ENCODE results near the gene SKA3. TPM values are rescaled to one million over a fixed set of nuclear protein-coding genes. Genes with fewer than 3 reads are reported as not detected.
"Not testable (repeated sequence)": the region's sequence is repeated elsewhere in the genome, so short reads cannot be mapped to it uniquely, and the experiment has no call there.

The SKA3 gene
- polyA plus RNA-seq (ENCODE audit: insufficient read length in 3 of 3) = 10 to 100 TPM; 10.6 to 13.0 (median 12.2) TPM

DNA sequence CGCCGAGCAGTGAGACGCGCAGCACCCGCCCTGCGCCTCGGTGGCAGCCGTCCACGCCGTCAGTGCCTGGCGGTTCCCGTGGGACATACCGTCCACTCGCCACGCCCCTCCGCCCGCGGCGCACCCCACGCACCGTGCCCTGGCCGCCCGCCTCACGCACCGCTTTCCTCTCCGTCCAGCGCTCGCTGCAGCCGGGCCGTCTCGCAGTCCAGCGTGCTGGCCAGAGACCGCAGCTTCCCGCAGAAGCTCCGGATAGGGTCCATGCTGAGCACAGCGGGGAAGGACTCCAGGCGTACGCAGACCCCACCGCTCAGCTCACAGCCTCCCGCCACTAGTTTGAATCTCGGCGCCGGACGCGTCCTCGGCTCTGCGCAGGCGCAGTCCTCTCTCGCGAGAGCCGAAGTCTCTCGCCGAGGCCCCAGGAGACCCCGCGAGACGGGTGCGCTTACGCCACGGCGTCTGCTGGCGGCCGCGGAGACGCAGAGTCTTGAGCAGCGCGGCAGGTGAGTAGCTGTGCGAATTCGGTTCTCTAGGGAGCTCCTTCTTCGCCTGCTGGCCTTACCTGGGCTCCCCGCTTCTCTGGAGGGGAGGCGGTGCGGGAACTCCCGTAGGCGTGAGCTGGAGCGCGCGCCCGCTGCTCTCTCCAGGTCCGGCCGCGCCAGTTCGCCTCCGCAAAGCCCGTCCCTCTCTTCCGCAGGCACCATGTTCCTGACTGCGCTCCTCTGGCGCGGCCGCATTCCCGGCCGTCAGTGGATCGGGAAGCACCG, at the start of gene SKA3, which contains the start of gene MRPL57:
SKA3 (minus strand) TSS at position 338 of the 767 bp plus-strand sequence; CDS start at position 263, 75 bp downstream.
MRPL57 (plus strand) TSS at position 444 of the 767 bp plus-strand sequence; CDS start at position 703, 259 bp downstream.
- DNase-seq (ENCODE audit: low read depth in 3 of 3, low spot score in 2 of 3) = peak; percentile 85 to 88 (median 88)

DNA sequence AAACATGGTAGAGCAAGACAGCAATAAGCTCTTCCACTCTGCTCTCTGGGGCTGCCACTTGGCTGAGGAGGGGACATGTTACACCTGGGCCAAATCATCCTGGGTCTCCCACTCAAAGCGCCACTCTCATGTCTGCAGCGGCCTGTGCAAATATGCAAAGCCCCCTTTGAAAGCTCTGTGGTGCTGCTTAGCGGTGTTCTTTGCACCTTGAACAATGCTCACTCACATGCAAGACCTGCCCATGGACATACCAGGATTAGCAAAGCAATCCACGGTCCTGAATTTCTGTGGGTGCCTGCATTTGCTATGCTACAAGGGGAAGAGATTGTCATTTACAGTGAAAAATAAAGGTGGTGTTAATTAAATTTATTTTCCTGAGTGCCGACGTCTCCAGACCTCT, 48.7 kb upstream of the SKA3 start:
- DNase-seq (ENCODE audit: low read depth in 3 of 3, low spot score in 2 of 3) = no peak

- DNase-seq (ENCODE audit: low read depth in 3 of 3, low spot score in 2 of 3) = no peak
Observed at GRCh38 chr13:21221268-21221667, 44.9 kb upstream of the SKA3 start.

- not testable (repeated sequence) for DNase-seq (ENCODE audit: low read depth in 3 of 3, low spot score in 2 of 3)
Observed at GRCh38 chr13:21219716-21220115, 43.4 kb upstream of the SKA3 start.

GRCh38 chr13:21219036-21219381, 42.7 kb upstream of the SKA3 start:
- no peak for DNase-seq (ENCODE audit: low read depth in 3 of 3, low spot score in 2 of 3)

- DNase-seq (ENCODE audit: low read depth in 3 of 3, low spot score in 2 of 3) = no peak
Observed at GRCh38 chr13:21218351-21219035, 42.1 kb upstream of the SKA3 start.

DNA sequence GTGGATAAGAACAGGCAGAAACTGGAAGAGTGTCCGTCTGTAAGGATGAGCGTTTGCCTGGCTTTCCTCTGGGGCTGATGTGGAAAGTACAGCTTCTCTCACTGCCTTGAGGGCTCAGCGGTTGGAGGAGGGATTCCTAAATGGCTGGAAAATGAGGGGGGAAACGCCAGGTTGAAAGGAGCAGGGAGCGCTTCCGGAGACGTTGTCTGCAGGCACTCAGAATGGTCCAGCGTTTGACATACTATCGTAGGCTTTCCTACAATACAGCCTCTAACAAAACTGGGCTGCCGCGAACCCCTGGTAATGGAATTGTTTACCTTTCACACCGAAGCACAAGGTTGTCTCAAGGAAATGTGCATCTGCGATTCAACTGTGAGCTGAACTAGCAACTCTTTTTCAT, 40.0 kb upstream of the SKA3 start:
- no peak for DNase-seq (ENCODE audit: low read depth in 3 of 3, low spot score in 2 of 3)

DNA sequence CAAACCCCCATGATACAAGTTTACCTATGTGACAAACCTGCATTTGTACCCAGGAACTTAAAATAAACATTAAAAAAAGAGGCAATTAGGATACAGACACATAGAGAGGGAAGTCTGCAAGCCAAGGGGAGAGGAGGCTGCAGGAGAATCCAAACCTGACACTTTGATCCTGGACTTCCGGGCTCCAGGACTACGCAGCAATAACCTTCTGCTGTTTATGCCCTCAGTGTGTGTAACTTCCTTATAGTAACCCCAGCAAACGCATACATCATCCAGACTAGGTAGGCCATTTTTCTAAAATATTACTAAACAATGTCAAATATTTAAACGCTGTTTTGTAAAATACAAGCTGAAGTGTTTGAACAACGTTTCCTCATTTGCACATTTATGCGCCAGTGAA, 39.1 kb upstream of the SKA3 start:
- DNase-seq (ENCODE audit: low read depth in 3 of 3, low spot score in 2 of 3) = not testable (repeated sequence)

DNA sequence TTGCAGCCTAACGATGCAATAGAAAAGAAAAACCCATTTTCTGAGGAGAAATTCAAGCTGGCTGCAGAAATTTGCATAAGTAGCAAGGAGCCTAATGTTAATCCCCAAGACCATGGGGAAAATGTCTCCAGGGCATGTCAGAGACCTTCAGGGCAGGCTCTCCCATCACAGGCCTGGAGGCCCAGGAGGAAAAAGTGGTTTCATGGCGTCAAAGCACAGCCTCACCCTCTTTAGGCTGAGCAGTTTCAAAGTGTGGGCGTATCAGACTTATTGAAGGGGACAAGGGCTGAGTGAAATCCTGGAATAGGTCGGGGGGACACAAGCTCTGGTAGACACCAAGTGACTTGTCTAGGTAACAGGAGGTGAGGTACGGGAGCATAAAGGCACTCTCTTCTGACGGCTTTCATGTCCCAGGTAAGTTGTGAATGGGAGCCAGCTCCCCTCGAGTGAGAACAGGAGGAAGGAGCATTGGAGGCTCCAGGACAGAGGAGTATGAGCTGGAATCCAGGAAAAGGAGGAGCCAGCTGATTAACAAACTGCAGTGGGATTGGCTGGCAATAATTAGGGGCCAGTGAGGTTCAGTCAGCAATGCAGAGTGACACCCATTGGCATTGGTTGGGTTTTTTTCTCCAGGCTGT, 35.9 kb upstream of the SKA3 start:
- no peak for DNase-seq (ENCODE audit: low read depth in 3 of 3, low spot score in 2 of 3)

- DNase-seq (ENCODE audit: low read depth in 3 of 3, low spot score in 2 of 3) = no peak
Observed at GRCh38 chr13:21208652-21209154, 32.4 kb upstream of the SKA3 start.

DNA sequence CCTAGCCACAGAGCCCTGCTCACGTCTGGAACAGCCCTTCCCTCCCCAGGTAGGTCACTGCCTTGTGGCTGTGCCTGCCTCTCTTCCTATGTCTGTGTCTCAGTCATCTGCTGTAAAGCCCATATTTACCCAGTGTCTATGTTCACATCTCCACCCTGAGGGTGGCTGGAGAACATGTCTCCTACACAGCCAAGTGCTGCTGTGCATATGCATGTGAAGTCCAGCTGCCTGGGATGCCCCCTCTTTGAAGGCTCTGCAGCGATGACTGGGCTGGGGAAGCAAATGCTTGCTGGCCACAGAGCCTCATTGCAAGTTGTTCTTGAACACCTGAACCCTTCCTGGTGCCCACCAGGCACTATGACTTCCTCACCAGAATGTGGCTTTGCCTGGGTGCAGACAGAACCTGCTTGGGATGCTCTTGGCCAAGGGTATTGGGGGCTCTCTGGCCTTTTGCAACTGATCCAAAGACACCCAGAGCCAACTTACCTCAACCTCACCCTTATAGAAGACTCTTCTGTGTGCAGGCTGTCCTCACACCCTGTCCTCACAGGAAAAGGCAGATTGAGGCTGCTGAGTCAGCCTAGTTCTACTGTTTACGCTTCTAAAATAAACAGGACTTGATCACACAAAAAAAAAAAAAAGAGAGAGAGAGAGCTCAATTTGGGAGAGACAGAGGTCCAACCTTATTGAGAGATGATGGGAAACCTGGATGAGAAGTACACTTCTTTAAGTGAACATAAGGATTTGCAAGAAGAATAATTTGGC, 26.6 kb upstream of the SKA3 start:
- DNase-seq (ENCODE audit: low read depth in 3 of 3, low spot score in 2 of 3) = no peak

DNA sequence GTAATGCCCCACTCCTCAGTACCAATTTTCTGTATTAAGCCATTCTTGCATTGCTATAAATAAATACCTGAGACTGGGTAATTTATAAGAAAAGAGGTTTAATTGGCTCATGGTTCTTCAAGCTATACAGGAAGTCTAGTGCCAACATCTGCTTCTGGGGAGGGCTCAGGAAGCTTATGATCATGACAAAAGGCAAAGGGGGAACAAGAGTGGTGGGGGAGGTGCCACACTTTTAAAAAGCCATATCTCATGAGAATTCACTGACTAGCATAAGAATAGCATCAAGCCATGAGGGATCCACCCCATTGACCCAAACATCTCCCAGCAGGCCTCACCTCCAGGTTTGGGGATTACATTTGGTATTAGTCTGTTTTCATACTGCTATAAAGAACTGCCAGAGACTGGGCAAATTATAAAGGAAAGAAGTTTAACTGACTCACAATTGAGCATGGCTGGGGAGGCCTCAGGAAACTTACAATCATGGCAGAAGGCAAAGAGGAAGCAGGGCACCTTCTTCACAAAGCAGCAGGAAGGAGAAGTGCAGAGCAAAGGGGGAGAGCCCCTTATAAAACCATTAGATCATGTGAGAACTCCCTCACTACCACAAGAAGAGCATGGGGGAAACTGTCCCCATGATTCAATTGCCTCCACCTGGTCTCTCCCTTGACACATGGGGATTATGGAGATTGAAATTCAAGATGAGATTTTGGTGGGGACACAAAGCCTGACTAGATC, 25.3 kb upstream of the SKA3 start:
- DNase-seq (ENCODE audit: low read depth in 3 of 3, low spot score in 2 of 3) = not testable (repeated sequence)

GRCh38 chr13:21198391-21198790, 22.0 kb upstream of the SKA3 start:
- DNase-seq (ENCODE audit: low read depth in 3 of 3, low spot score in 2 of 3) = not testable (repeated sequence)

DNA sequence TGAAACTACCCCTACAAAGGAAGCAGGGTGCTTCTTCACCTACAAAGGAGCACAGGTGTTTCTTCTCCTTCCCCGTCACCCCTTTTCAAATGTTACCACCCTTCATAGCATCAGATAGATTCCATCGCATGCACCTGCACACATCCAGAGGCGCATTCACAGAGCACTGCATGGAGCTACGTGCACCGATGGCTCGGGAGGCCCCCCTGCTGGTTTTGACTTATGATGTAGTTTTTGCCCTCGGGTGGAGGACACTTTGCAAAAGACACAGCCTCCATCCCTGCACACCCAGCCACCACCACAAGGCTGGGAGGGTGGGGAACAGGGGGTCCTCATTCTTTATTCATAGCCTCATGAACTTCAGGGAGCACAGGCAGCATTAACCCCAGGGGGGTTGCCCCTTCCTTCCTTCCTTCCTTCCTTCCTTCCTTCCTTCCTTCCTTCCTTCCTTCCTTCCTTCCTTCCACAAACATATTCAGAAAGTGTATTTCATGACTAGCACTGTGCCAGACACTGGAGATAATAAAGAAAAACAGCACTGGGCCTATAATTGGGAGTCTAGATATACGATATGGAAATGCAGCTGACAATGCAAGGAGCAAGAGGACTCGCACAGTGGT, 21.4 kb upstream of the SKA3 start:
- DNase-seq (ENCODE audit: low read depth in 3 of 3, low spot score in 2 of 3) = not testable (repeated sequence)

GRCh38 chr13:21194756-21195155, 18.4 kb upstream of the SKA3 start:
- DNase-seq (ENCODE audit: low read depth in 3 of 3, low spot score in 2 of 3) = not testable (repeated sequence)

DNA sequence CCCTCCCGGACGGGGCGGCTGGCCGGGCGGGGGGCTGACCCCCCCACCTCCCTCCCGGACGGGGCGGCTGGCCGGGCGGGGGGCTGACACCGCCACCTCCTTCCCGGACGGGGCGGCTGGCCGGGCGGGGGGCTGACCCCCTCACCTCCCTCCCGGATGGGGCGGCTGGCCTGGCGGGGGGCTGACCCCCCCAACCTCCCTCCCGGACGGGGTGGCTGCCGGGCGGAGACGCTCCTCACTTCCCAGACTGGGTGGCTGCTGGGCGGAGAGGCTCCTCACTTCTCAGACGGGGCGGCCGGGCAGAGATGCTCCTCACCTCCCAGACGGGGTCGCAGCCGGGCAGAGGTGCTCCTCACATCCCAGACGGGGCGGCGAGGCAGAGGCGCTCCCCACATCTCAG, 10.1 kb upstream of the SKA3 start:
- DNase-seq (ENCODE audit: low read depth in 3 of 3, low spot score in 2 of 3) = not testable (repeated sequence)

GRCh38 chr13:21181671-21182070, 5.3 kb upstream of the SKA3 start:
- no peak for DNase-seq (ENCODE audit: low read depth in 3 of 3, low spot score in 2 of 3)

- DNase-seq (ENCODE audit: low read depth in 3 of 3, low spot score in 2 of 3) = peak in 1 of 3 donors; percentile 23
Observed at GRCh38 chr13:21176982-21177284, 581 bp upstream of the SKA3 start.

- no peak for DNase-seq (ENCODE audit: low read depth in 3 of 3, low spot score in 2 of 3)
Observed at GRCh38 chr13:21175656-21176214, 617 bp downstream of the SKA3 start.
